Measurements from ENCODE around the gene HOXD13. TPM values are rescaled to one million over a fixed set of nuclear protein-coding genes. Genes with fewer than 3 reads are reported as not detected.

Gene HOXD13
- total and polyA plus RNA-seq, 2 of the 8 experiments (the other 6 are each of a cell fraction or from before 2014, with no cell fraction given): not detected

GRCh38 chr2:176130147-176130956 is 37.8 kb downstream of the HOXD13 start:
- Histone ChIP-seq H3K4me2 (ENCODE audit: insufficient read depth in 1 of 2, low read depth in 2 of 2, low read length in 2 of 2) (peak overlapping the region; percentile 56 to 70), H3K27me3 (replicated peaks in 1 of 4; ENCODE audit: control insufficient read depth in 3 of 4, extremely low read depth in 1 of 4, insufficient read depth in 3 of 4, low read length in 3 of 4) (peaks cover 94 to 100% (median 98%) of the 10 kb centered on the region in 4 experiments), H3K56ac (replicated peaks; ENCODE audit: insufficient read length, low read depth, low read length) (no peak overlapping the region)

More at GRCh38 chr2:176130147-176130956, 37.8 kb downstream of the HOXD13 start:
- TF ChIP-seq EZH2 (IDR thresholded peaks at IDR 0.05; ENCODE audit: low read depth, low read length, severe bottlenecking): peak; percentile 97
- peak; percentile 65 for TF ChIP-seq RNF2 (IDR thresholded peaks at IDR 0.05; ENCODE audit: borderline replicate concordance, low read depth, low read length, missing control alignments, poor library complexity, severe bottlenecking)
- TF ChIP-seq SIN3A (conservative IDR thresholded peaks at IDR 0.05 in 1 of 2, IDR thresholded peaks at IDR 0.05 in 1 of 2; ENCODE audit: low read depth in 1 of 2, low read length in 2 of 2): no peak
- TF ChIP-seq SUZ12 (IDR thresholded peaks at IDR 0.05; ENCODE audit: low read length): peak; percentile 96
- no peak for TF ChIP-seq RFX5 (IDR thresholded peaks at IDR 0.05; ENCODE audit: borderline replicate concordance, low read depth, low read length)
- no peak for TF ChIP-seq CEBPB (IDR thresholded peaks at IDR 0.05; ENCODE audit: low read depth, low read length)
- TF ChIP-seq HDAC6 (IDR thresholded peaks at IDR 0.05; ENCODE audit: low read depth, low read length): no peak
- no peak for TF ChIP-seq NRF1 (IDR thresholded peaks at IDR 0.05; ENCODE audit: low read depth, low read length)
- TF ChIP-seq SIX5 (IDR thresholded peaks at IDR 0.05; ENCODE audit: low read depth, low read length): no peak
- H2AFZ ChIP-seq (ENCODE audit: low read length): no peak overlapping the region
- H2BK5ac ChIP-seq (ENCODE audit: low read depth, low read length): no peak overlapping the region
- H3K9me3 ChIP-seq (ENCODE audit: insufficient read depth in 2 of 2, low read depth in 1 of 2, low read length in 1 of 2): no peaks in the 10 kb centered on the region
- no peak overlapping the region for H3K14ac ChIP-seq (ENCODE audit: insufficient read length)
- H3K4me3 ChIP-seq (ENCODE audit: extremely low read depth in 1 of 4, insufficient read depth in 2 of 4, low read depth in 3 of 4, low read length in 4 of 4): peak overlapping the region in 2 of 4 experiments; percentile 11 to 24; a peak in 2 of 8 replicates
- no peak overlapping the region for H2AK5ac ChIP-seq (ENCODE audit: low read depth, low read length)
- no peaks in the 10 kb centered on the region; the same call in 1 of the 2 replicates for H3K23me2 ChIP-seq (ENCODE audit: low read depth, low read length)
- POLR2A ChIA-PET (ENCODE audit: partially characterized antibody): interaction anchor here (0.7 to 1.2 kb wide), 2 partner anchors 26 to 1856 kb away, joined by 3 to 4 read pairs; no protein-coding TSS in a partner anchor
- no peaks in the 10 kb centered on the region for H3K79me1 ChIP-seq (ENCODE audit: low read depth, low read length)
- H3K27ac ChIP-seq (ENCODE audit: low read depth, low read length): no peak overlapping the region
- no peak overlapping the region for H2BK12ac ChIP-seq (ENCODE audit: low read depth, low read length)
- CTCF ChIA-PET (ENCODE audit: partially characterized antibody): interaction anchor here (0.6 to 4.5 kb wide), 14 partner anchors 9 to 1018 kb away, joined by 3 to 30 read pairs (median 4); no protein-coding TSS in a partner anchor
- no peak overlapping the region for H4K91ac ChIP-seq (replicated peaks; ENCODE audit: insufficient read length, low read length)
- no peak overlapping the region for H3K18ac ChIP-seq (ENCODE audit: extremely low read depth, low read length)
- FAIRE-seq: no peak
- H4K8ac ChIP-seq (ENCODE audit: extremely low read depth, insufficient read depth, low read length): no peak overlapping the region
- H2BK15ac ChIP-seq (ENCODE audit: low read length): no peak overlapping the region
- H3K23ac ChIP-seq (ENCODE audit: insufficient read length): no peak overlapping the region
- H3K4me1 ChIP-seq (replicated peaks in 1 of 4; ENCODE audit: control insufficient read depth in 3 of 4, insufficient read depth in 4 of 4, low read length in 3 of 4): peaks cover 0 to 11% (median 5%) of the 10 kb centered on the region in 4 experiments; a peak in 6 of 7 replicates
- peaks cover 15 to 27% of the 10 kb centered on the region in 2 experiments for H4K20me1 ChIP-seq (replicated peaks in 1 of 2; ENCODE audit: control insufficient read depth in 1 of 2, insufficient read depth in 2 of 2, low read length in 2 of 2)
- no peak overlapping the region for H3K4ac ChIP-seq (replicated peaks; ENCODE audit: insufficient read length, low read depth, low read length)
- no peak overlapping the region for H3K9ac ChIP-seq (replicated peaks in 1 of 4; ENCODE audit: extremely low read depth in 1 of 4, low read depth in 3 of 4, low read length in 3 of 4)
- H3K79me2 ChIP-seq (ENCODE audit: control insufficient read depth in 1 of 2, insufficient read depth in 2 of 2, low read length in 2 of 2): no peaks in the 10 kb centered on the region
- peaks cover 0 to 17% (median 0%) of the 10 kb centered on the region in 4 experiments; a peak in 1 of 8 replicates for H3K36me3 ChIP-seq (ENCODE audit: control insufficient read depth in 2 of 4, insufficient read depth in 4 of 4, low read length in 3 of 4)
- H4K5ac ChIP-seq (ENCODE audit: insufficient read length, low read depth, low read length): no peak overlapping the region
- WGBS, 2 experiments (ENCODE audit: extremely low coverage in 1 of 2, insufficient coverage in 1 of 2, insufficient read length in 1 of 2, insufficient replicate concordance in 2 of 2, low coverage in 1 of 2, low lambda C conversion rate in 2 of 2, missing lambda C conversion rate in 1 of 2): 2% methylated on average over 32 of the region's 100 CpGs; no CpG with 5 or more reads in 1 of the 2 experiments
- H2BK120ac ChIP-seq (replicated peaks; ENCODE audit: low read depth, low read length): no peak overlapping the region
- H2BK20ac ChIP-seq (ENCODE audit: low read length): no peak overlapping the region
- peak in 1 of 2 experiments; percentile 63 for DNase-seq (ENCODE audit: low read depth in 1 of 2, low spot score in 2 of 2)

All from H1 (cell line).